DMS 273 treated with DMSO at 0.1 percent for 48 hours (cell line): Measurements from ENCODE around the gene CHTF18.
"Not testable (repeated sequence)": the region's sequence is repeated elsewhere in the genome, so short reads cannot be mapped to it uniquely, and the experiment has no call there.

Experiments
- DNase-seq: peaks from one replicate; lab custom pipeline; 2025; lab: John Stamatoyannopoulos, UW

CHTF18 gene

DNA sequence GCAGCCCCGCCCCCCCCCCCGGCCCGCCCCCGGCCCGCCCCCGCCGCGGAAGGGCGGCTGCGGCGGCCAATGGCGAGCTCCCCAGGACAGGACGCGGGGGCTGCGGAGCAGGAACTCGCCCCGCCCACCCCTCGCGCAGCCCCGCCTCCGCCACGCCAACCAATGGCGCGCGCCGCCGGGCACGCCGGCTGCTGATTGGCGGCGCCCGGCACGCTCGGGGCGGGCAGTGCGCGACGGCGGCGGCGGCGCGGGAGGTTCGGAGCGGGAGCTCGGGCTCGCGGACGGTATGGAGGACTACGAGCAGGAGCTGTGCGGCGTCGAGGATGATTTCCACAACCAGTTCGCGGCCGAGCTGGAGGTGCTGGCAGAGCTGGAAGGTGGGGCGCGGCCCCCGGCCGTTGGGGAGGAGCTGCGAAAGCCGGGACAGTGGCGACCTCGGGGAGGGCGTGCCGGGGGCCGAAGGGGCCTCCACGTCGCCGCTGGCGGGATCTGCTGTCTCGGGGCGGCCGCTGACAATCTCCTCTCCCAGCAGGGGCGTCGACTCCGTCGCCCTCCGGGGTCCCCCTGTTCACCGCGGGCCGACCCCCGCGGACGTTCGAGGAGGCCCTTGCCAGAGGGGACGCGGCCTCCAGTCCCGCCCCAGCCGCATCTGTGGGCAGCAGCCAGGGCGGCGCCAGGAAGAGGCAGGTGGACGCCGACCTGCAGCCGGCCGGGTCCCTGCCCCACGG, at the start of gene CHTF18:
Gene CHTF18 (plus strand): TSS at position 222 of the 728 bp plus-strand sequence. CDS start 65 bp downstream, at position 287.
- peak; percentile 74 for DNase-seq

DNA sequence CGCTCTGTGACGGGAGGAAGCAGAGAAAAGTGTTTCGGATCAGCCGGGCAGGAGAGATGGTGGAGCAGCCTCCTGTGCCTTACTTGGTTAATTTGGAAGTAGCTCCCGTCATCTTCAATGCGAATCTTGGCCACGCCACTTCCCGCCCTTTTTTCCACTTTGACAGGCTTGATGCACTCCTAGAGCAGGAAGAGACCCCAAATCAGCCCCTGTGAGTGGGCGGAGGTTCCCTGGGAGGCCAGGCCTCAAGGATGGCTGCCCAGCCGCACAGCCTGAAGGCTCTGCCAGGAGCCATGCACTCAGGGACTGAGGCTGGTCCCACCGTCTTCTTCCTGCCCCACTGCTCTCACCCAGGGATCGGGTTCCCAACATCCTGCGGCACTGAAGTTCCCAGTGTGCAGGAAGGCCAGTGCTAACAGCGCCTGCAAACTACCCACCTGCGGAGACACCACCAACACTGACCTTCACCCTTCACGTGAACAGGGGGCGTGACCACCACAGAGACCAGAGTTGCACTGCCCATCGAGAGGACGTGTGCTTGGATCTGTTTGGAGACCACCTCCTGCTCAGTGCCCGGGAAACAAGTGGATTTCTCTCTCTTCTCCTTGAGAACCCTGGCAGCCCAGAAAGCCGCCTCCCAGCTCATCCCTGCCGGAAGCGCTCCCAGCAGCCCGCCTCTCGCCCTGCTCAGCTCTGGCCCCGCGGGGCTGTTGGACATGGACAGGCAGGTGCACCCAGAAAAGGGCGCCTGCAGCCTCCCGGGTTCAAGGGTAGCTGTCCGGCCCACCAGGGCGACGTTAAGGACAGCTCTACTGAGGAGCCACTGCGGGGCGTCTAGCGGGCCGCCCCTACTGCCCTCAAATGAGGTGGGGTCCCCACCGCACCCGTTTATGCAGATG, 48.6 kb upstream of the CHTF18 start:
- DNase-seq, result no peak

DNA sequence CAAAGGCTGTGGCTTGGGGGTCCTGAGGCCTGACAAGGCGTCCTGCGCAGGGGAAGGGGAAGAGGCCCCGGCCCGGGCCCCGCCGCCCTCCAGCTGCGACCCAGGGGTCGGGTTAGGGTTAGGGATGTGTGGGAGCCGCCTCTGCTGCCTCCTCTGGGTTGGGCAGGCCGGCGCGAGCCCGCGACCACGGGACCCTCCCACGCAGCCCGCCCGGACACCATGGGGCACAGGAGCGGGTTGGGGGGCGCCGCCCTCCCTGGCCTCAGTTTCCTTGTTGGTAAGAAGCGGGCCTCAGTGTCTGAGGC, 48.0 kb upstream of the CHTF18 start:
- DNase-seq, result no peak

DNA sequence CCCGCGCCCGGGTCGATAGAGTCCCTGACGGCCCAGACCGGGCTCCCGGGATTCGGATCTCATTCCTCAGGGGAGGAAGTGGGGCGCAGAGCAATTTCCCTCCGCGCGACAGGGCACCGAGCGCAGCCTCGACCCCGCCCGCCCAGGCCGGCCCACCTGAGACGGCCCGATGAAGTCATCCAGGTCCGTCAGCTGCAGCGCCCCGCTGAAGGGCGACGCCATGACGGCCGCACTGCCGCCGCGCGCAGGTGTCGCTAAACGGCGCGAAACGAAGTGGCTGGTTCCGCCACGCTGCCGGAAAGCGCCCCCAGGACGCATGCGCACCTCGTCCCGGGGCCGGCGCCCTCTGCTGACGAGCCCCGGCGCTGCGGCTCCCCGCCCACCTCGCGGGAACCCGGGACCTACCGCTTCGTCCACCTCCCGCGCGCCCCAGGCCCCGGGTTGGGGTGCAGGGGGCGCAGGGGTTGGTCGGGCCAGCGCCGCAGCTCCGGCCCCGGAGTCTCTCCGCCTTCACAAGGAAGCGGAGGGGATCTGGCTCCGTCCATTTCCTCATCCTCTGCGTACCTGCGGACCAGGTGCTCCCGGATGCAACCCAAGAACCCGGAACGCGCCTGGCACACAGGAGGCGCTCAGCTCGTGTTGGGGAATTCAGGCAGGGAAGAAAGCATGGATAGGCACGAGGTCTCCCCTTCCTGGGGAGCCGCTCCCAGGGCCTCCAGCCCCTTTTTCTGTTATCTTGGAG, 47.5 kb upstream of the CHTF18 start, which contains the start of gene CIAO3:
Gene CIAO3 (minus strand): TSS at position 234 of the 742 bp plus-strand sequence. CDS start 12 bp downstream, at position 222.
- DNase-seq, result peak; percentile 55

DNA sequence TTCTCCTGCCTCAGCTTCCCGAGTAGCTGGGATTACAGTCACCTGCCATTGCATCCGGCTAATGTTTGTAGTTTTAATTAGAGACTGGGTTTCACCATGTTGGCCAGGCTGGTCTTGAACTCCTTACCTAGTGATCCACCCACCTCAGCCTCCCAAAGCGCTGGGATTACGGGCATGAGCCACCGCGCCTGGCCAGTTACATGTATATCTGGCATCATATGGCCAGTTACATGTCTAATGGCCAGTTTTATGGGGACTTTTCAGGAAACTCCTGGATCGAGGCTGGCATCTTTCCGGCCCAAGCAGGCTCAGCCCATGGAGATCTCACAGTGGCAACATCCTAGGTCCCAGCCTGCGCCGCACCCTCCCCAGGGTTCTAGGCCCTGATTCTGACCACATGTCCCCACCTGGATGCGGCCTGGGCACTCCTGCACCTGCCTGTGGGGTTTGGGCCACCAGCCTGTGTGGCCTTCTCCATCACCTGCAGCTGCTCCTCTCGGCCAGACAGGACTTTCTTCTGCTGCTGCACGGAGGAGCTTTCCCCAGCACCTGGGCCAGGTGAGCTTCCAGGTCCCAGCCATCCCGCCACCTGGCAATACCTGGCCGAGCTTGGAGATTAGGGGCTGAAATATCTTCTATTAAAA, 46.3 kb upstream of the CHTF18 start:
- no peak for DNase-seq

DNA sequence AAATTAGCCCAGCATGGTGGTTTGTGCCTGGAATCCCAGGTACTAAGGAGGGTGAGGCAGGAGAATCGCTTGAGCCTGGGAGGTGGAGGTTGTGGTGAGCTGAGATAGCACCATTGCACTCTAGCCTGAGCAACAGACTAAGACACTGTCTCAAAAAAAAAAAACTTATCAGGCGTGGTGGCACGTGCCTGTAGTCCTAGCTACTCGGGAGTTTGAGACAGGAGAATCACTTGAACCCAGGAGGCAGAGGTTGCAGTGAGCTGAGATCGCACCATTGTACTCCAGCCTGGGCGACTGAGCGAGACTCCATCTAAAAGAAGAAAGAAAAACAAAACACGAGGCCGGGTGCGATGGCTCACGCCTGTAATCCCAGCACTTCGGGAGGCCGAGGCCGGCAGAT, 45.5 kb upstream of the CHTF18 start:
- DNase-seq, result not testable (repeated sequence)

DNA sequence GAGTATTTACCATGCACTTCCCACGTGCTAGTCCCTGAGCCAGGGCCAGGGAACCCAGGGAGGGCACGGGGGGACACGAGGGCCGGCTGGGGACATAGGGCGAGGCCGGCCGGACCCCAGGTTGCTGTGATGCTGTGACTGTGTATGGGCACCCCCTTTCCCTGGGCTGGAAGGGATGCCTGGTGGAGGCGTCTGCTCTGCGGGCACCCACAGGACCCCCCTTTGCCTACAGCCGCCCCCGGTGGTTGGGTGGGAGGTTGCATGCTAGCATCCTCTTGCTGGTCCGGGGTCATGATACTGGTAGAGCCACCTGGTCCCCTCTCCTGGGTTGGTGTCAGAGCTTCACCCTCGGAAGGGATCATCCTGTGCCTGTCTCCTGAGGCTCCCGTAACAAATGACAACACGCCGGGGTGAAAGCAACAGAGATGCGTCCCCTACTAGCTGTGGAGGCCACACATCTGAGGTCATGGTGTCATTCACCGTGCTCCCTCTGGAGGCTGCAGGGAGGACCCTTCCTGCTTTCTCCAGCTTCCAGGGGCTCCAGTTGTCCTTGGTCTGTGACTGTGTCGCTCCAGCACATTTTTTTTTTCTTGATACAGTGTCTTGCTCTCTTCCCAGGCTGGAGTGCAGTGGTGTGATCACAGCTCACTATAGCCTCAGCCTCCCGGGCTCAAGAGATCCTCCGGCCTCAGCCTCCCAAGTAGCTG, 44.5 kb upstream of the CHTF18 start:
- no peak for DNase-seq

DNA sequence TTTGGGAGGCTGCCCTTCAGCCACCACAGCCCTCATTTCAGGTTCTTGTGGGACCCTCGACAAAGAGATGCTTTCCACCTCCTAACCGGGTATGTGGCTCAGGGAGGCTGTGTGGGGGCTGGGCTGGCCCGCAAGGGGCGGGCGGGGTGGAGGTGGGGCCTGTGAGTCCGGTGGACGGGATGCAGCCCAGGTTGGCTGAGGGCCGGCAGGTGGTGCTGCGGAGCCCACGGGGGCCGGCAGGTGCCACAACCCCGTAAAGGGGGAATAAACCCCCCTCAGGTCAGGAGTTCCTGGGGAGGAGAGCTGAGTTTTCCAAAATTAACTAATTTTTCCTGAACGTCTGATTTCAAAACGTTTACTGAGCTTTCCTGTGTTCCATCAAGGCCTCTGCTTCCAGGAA, 42.7 kb upstream of the CHTF18 start:
- no peak for DNase-seq

DNA sequence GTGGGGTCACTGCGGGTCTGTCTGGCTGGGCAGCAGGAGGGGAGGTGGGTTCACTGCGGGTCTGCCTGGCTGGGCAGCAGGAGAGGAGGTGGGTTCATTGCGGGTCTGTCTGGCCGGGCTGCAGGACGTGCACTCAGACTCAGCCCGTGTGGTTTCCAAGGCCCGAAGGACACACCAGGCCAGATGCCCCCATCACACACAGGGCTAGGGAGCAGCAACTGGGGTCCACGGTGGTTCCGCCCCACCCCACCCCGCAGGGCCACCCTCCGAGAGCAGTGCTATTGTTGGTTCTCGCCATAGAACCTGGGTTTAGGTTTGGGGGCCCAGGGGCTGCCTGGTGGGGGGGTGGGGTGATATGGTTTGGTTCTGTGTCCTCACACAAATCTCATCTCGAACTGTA, 41.8 kb upstream of the CHTF18 start:
- DNase-seq, result no peak

DNA sequence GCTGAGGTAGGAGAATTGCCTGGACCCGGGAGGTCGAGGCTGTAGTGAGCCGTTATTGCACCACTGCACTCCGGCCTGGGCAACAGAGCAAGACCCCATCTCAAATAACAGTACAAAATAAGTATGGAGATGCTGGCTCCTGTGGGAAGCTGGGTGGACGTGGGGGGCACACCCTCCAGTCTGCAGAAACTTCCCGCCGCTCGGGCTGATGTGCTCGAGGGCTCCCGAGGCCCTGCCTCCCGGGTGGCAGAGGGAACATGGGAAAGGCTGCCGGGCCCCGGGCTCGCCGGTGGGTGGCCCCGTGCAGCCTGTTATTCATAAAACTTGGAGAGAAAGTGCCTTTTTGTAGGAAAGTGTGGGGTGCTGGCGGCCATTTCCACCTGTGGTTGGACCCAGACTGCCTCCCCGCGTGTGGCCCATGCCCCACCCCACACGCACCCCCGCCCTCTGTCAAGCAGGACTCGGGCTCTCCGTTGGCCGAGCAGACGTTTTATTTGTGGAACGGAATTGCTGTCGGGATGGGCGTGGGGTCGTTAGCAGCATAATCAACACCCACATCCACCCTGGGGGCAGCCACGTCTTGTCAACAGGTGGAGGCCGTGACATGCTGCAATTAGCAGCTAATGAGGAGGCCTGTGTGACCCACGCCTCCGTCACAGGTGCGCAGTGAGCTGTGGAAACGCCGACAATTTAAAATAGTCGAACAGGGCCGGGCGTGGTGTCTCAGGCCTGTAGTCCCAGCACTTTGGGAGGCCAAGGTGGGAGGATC, 40.3 kb upstream of the CHTF18 start:
- DNase-seq, result no peak

DNA sequence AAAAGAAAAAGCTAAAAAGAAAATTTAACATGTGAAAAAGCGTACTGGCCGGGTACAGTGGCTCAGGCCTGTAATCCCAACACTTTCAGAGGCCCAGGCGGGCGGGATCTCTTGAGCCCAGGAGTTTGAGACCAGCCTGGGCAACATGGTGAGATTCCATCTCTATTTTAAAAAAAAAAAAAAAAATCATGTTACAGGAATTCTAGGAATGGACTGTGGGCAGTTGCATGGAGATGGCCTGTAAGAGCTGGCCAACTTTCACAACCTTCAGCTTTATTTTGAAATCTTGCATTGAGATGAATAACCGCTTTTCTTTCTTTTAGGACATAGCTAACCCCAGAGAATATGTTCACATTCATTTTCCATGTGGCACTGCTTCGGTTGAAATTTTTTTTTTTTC, 39.4 kb upstream of the CHTF18 start:
- DNase-seq, result no peak

DNA sequence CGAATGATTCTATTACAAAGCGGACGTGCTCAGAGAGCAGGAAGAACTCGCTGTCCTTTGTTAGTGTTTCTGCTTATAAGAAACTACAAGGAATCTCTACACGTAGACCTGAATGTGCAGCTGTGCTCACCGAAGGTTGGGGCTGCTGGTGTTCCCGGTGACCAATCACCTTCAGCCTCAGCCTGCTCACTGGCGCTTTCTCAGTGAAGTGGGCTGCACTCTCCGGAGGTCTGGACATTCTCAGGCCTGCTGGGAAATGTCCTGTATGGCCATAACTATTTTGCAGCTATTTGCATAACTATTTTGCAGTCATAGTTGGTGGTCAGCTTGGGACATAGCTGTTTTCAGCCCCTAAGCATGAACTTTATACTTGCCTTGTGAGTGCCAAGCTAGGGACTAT, 37.9 kb upstream of the CHTF18 start:
- no peak for DNase-seq

DNA sequence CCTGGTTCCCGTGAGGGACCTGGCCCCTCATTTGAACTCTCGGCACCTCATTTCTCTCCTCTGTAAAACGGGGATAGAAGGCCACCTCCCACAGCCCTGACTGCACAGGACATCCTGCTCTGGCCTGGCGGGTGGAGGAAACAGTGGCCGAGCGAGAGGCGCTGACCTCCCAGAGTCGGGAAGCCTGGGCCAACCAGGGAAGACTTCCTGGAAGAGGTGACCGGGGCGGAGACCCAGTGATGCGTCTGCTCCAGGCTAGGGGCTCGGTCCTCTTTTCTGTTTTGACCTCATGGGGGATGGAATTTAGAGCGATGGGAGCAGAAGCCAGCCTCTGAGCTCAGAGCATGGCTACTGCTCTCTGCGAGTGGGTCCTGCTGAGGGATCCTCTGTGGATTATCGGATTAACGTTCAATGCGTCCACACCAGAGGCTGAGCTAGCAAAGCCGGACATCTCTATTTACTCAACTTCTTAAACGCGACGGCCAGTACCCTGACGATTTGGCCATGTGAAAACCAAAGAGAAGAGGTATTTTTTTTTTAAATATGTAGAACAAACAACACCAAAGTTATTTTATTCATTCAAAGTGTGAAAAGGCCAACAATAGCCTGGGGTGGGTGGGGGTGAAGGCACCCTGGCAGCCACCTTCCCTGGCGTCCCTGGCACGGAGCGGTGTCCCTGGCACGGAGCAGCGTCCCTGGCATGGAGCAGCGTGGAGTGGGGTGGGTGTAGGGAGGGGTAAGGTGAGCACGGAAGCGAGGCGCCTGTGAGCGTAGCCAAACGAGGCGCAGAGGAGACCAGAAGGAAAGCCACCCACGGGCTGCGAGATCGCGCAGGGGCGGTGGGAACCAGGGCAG, 37.0 kb upstream of the CHTF18 start:
- no peak for DNase-seq

DNA sequence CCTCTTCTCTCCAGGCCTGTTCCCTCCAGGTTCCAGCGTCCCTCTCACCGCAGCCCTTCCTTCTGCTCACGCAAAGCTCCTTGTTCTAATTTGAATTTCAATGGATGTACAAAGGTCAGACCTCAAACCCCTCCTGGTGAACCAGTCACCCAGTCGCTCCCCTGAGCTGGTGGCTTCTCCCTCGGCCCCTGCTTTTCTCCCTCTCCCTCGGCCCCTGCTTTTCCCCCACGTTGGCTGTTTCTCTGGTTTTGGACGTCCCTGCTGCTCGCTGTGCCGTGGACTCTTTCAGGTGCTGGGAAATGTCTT, 36.5 kb upstream of the CHTF18 start:
- no peak for DNase-seq

DNA sequence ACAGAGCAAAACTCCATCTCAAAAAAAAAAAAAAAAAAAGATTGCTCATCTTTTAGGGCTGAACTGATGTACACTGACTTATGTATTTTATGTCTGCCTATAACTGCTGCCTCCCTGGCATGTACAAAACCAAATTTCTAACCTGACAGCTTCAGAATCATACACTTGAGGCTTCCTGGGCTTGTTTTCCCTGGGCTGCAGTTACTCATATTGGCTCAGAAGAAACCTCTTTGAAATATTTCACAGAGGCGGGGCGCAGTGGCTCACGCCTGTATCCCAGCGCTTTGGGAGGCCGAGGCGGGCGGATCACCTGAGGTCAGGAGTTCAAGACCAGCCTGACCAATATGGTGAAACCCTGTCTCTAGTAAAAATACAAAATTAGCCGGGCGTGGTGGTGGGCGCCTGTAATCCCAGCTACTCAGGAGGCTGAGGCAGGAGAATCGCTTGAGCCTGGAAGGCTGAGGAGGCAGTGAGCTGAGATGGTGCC, 34.3 kb upstream of the CHTF18 start:
- not testable (repeated sequence) for DNase-seq

DNA sequence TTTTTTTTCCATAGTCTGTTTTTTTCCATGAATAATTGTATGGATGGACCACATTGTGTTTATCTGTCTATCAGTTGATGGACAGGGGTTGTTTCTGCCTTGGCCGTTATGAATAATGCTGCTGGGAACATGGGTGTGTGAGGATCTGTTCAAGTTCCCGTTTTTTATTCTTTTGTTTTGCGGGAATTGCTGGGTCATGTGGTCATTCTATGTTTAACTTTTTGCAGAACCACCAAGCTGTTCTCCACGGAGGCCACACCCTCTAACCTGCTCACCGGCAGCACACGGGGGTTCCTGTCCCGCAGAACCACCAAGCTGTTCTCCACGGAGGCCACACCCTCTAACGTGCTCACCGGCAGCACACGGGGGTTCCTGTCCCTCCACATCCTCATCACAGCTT, 33.8 kb upstream of the CHTF18 start:
- no peak for DNase-seq

DNA sequence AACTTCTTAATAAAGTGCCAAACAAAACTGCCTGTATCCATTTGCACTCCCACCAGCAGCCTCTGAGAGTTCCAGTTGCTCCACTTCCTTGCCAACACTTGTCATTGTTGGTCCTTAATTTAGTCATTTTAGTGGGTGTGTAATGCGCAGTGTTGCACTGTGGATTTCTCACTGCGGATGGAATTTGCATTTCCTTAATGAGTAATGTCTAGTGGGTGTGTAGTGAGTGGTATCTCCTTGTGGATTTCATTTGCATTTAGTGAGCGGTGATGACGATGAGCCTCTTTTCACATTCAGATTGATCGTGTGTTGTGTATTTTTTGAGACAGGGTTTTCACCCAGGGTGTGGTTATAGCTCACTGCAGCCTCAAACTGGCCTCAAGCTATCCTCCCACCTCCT, 32.0 kb upstream of the CHTF18 start:
- no peak for DNase-seq

DNA sequence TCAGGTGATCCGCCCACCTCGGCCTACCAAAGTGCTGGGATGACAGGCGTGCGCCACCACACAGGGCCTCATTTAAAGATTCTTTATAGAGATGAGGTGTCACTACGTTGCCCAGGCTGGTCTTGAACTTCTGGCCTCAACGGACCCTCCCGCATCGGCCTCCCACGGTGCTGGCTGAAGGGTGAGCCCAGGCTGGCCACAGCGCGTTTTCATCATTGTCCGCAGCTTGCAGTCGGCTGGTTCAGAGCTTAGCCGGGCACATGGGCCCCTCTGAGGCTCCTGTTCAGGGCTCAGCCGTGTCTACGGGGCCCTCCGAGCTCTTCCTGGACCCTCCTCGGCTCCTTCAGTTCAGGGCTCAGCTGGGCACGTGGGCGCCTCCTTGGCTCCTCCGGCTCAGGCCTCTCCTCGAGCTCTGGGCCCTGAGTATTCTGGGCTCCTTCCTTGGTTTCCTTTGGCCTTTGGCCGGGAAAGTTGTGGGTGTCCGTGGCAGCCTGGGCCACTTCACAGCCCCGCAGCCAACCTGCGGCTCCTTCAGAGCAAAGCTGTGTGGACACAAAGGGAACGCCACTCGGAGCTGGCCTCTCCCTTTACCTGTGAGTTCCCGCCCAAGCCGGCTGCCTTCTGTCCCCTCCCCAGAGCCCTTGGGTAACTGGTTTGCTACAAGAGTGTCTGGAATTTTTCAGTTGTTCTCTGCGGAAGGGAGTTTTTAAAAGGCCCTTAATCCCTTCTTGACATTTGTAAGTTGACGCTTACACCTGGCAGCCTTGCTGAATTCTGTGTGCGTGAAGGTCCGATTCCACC, 29.1 kb upstream of the CHTF18 start:
- no peak for DNase-seq

DNA sequence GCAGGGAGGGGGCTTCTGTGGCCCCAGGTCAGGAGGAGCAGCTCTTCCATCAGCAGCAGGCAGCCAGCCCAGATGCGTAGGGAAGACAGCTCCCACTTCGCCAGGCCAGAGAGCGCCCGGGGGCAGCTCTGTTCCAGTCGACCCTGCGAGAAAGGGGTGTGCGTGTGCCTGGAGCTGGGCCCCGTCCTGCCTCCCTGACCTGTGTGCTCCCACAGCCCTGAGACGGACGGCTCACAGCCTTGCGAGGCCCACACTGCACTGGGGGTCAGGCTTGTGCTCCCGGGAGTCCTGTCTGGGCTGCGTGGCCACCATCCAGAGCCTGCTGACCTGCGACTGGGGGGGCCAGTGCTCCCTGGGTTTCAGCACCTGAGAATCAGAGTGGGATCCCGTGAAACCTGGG, 28.4 kb upstream of the CHTF18 start:
- no peak for DNase-seq
